Neural cell (in vitro differentiated cells): Measurements from ENCODE around the gene TFF2. TPM values are rescaled to one million over a fixed set of nuclear protein-coding genes. Genes with fewer than 3 reads are reported as not detected.

ENCODE experiments used
- H2AFZ ChIP-seq: fragments of 200-600, 300-800 bp; sonication (generic), shearing (Covaris generic); 2 replicates; pipeline ENCODE4 v1.6.0; 2014; ENCODE audit warnings: low read depth, mild to moderate bottlenecking, antibody characterized with exemption, low read length, moderate library complexity
- H3F3A ChIP-seq: fragments of 200-600 bp; shearing (Covaris generic); 2 replicates; pipeline ENCODE4 v1.6.1; 2016; ENCODE audit warnings: mild to moderate bottlenecking, moderate library complexity, mixed read lengths, antibody characterized with exemption, low read length; ENCODE audit not compliant: insufficient read depth, poor library complexity, severe bottlenecking
- H3K27ac ChIP-seq: fragments of 200-600, 300-800 bp; sonication (generic), shearing (Covaris generic); 2 replicates; pipeline ENCODE4 v1.5.1; 2014; ENCODE audit warnings: mild to moderate bottlenecking, low read length, moderate library complexity
- H3K27me3 ChIP-seq: fragments of 300-800, 200-600 bp; sonication (generic), shearing (Covaris generic); 2 replicates; pipeline ENCODE4 v1.6.0; 2014; ENCODE audit warnings: mild to moderate bottlenecking, low read depth, low read length, moderate library complexity; ENCODE audit not compliant: insufficient read depth
- H3K36me3 ChIP-seq: fragments of 300-800, 200-600 bp; sonication (generic), shearing (Covaris generic); 2 replicates; pipeline ENCODE4 v1.5.1; 2014; ENCODE audit warnings: mild to moderate bottlenecking, antibody characterized with exemption, low read length, moderate library complexity; ENCODE audit not compliant: insufficient read depth
- H3K4me2 ChIP-seq: fragments of 300-800, 200-600 bp; sonication (generic), shearing (Covaris generic); 2 replicates; pipeline ENCODE4 v1.6.0; 2014; ENCODE audit warnings: mild to moderate bottlenecking, low read length
- H3K4me3 ChIP-seq: fragments of 300-800, 200-600 bp; sonication (generic), shearing (Covaris generic); 2 replicates; pipeline ENCODE4 v1.5.1; 2014; ENCODE audit warnings: mild to moderate bottlenecking, low read length, moderate library complexity
- H3K79me2 ChIP-seq: fragments of 200-600 bp; shearing (Covaris generic); replicated peaks from 2 replicates; pipeline ENCODE4 v1.6.0; 2014; ENCODE audit warnings: mild to moderate bottlenecking, low read length, moderate library complexity; ENCODE audit not compliant: insufficient read depth
- H3K9ac ChIP-seq: fragments of 300-800, 200-600 bp; sonication (generic), shearing (Covaris generic); 2 replicates; pipeline ENCODE4 v1.6.1; 2016; ENCODE audit warnings: mild to moderate bottlenecking, low read length, mixed read lengths
- H3K9me2 ChIP-seq: fragments of 200-600 bp; shearing (Covaris generic); 2 replicates; pipeline ENCODE4 v1.6.1; 2016; ENCODE audit warnings: mild to moderate bottlenecking, low read length, mixed read lengths; ENCODE audit not compliant: insufficient read depth
- H3K9me3 ChIP-seq: fragments of 200-600, 300-800 bp; sonication (generic), shearing (Covaris generic); 2 replicates; pipeline ENCODE4 v1.6.1; 2016; ENCODE audit warnings: mild to moderate bottlenecking, mixed run types, low read length, moderate library complexity, mixed read lengths
- H4K20me1 ChIP-seq: fragments of 200-600 bp; shearing (Covaris generic); 2 replicates; pipeline ENCODE4 v1.6.1; 2016; ENCODE audit warnings: mild to moderate bottlenecking, mixed run types; ENCODE audit not compliant: insufficient read depth
- CTCF ChIP-seq: fragments of 450-650 bp; IDR thresholded peaks from 2 replicates; pipeline ENCODE4 v1.5.1; 2014; ENCODE audit warnings: antibody characterized with exemption, mild to moderate bottlenecking, moderate library complexity; ENCODE audit not compliant: poor library complexity, severe bottlenecking
- EP300 ChIP-seq: fragments of 450-650 bp; conservative IDR thresholded peaks from 2 replicates; pipeline ENCODE4 v1.6.1; 2014; ENCODE audit warnings: antibody characterized with exemption, mild to moderate bottlenecking, moderate library complexity; ENCODE audit not compliant: poor library complexity, severe bottlenecking
- EZH2 ChIP-seq: fragments of 200-600, 300-800 bp; shearing (Covaris generic), sonication (generic); IDR thresholded peaks from 2 replicates; pipeline ENCODE4 v1.6.1; 2014; ENCODE audit warnings: antibody characterized with exemption, low read length, borderline replicate concordance, mild to moderate bottlenecking; ENCODE audit not compliant: insufficient read depth, poor library complexity, severe bottlenecking
- MXI1 ChIP-seq: fragments of 450-650 bp; conservative IDR thresholded peaks from 2 replicates; pipeline ENCODE4 v1.6.1; 2014; ENCODE audit warnings: antibody characterized with exemption, mild to moderate bottlenecking; ENCODE audit not compliant: poor library complexity, severe bottlenecking
- POLR2AphosphoS5 ChIP-seq: IDR thresholded peaks from 2 replicates; pipeline ENCODE4 v1.6.1; 2012
- RAD21 ChIP-seq: fragments of 450-650 bp; conservative IDR thresholded peaks from 2 replicates; pipeline ENCODE4 v1.6.1; 2014; ENCODE audit warnings: antibody characterized with exemption, mild to moderate bottlenecking, moderate library complexity
- REST ChIP-seq: IDR thresholded peaks from 2 replicates; pipeline ENCODE4 v1.6.1; 2012; ENCODE audit warnings: borderline replicate concordance
- SMC3 ChIP-seq: fragments of 450-650 bp; conservative IDR thresholded peaks from 2 replicates; pipeline ENCODE4 v1.6.1; 2014; ENCODE audit warnings: antibody characterized with exemption, mild to moderate bottlenecking, moderate library complexity; ENCODE audit not compliant: poor library complexity
- TAF1 ChIP-seq: IDR thresholded peaks from 2 replicates; pipeline ENCODE4 v1.6.1; 2012; ENCODE audit warnings: low read depth
- polyA plus RNA-seq: library from polyadenylated mRNA; depleted of rRNA; stranded (reverse); fragments of >200 nt; gene quantifications from 2 replicates; pipeline ENCODE4 v1.2.3, GENCODE V29; 2014

TFF2 gene
- polyA plus RNA-seq, 1 donor from 2014 or later = not detected

- no peaks in the 10 kb centered on the region for H4K20me1 ChIP-seq
- H3K27ac ChIP-seq = no peak overlapping the region
- H3K9me3 ChIP-seq = no peaks in the 10 kb centered on the region
- no peaks in the 10 kb centered on the region for H3K9me2 ChIP-seq
- H2AFZ ChIP-seq = no peak overlapping the region
- no peaks in the 10 kb centered on the region for H3K27me3 ChIP-seq
- H3K9ac ChIP-seq = no peak overlapping the region
- no peaks in the 10 kb centered on the region for H3K79me2 ChIP-seq
- TF ChIP-seq SMC3 = no peak
- no peak for TF ChIP-seq CTCF
- TF ChIP-seq EZH2 = no peak
- no peak for TF ChIP-seq POLR2AphosphoS5
- TF ChIP-seq REST = no peak
- TF ChIP-seq RAD21 = no peak
- TF ChIP-seq MXI1 = no peak
- TF ChIP-seq EP300 = no peak
- TF ChIP-seq TAF1 = no peak
- no peak overlapping the region for H3K4me2 ChIP-seq
- H3K4me3 ChIP-seq = no peak overlapping the region
- no peaks in the 10 kb centered on the region for H3F3A ChIP-seq
- H3K36me3 ChIP-seq = no peaks in the 10 kb centered on the region
Measured at GRCh38 chr21:42300956-42301355, 49.8 kb downstream of the TFF2 start.

GRCh38 chr21:42300045-42300583 is 50.7 kb downstream of the TFF2 start:
- Histone ChIP-seq H2AFZ (no peak overlapping the region), H3K9ac (no peak overlapping the region), H3K4me3 (no peak overlapping the region), H3K27ac (no peak overlapping the region), H3F3A (no peaks in the 10 kb centered on the region), H3K27me3 (no peaks in the 10 kb centered on the region), H3K4me2 (no peak overlapping the region), H3K36me3 (no peaks in the 10 kb centered on the region), H4K20me1 (no peaks in the 10 kb centered on the region), H3K79me2 (no peaks in the 10 kb centered on the region), H3K9me2 (no peaks in the 10 kb centered on the region), H3K9me3 (no peaks in the 10 kb centered on the region)
- TF ChIP-seq TAF1 = no peak
